Liver (tissue), 9 donors: ENCODE measurements around the gene EIF4H. TPM values are rescaled to one million over a fixed set of nuclear protein-coding genes. Genes with fewer than 3 reads are reported as not detected.

ENCODE experiments used
- DNase-seq: peaks from one replicate; pipeline ENCODE4 v3.0.0-alpha.2; 2017; ENCODE audit warnings: low spot score
- H3K27ac ChIP-seq, 2 donors: one replicate each; pipeline ENCODE4 v1.7.0; 2013; ENCODE audit warnings: inconsistent platforms in 2 of 2, low read length in 2 of 2, control low read depth in 1 of 2, low read depth in 1 of 2, mild to moderate bottlenecking in 1 of 2
- H3K27me3 ChIP-seq, 4 donors: one replicate each; pipeline versions ENCODE4 v1.6.1 to v1.7.0; 2013; ENCODE audit warnings: low read length in 3 of 4, inconsistent platforms in 1 of 4, mild to moderate bottlenecking in 1 of 4, moderate library complexity in 1 of 4; ENCODE audit not compliant: control insufficient read depth in 4 of 4, insufficient read depth in 4 of 4
- H3K36me3 ChIP-seq, 4 donors: one replicate each; pipeline versions ENCODE4 v1.6.1 to v1.7.0; 2013; ENCODE audit warnings: low read length in 3 of 4, mild to moderate bottlenecking in 3 of 4, low read depth in 1 of 4, moderate library complexity in 1 of 4; ENCODE audit not compliant: control insufficient read depth in 4 of 4, insufficient read depth in 3 of 4
- H3K4me1 ChIP-seq, 4 donors: one replicate each; pipeline versions ENCODE4 v1.6.1 to v1.7.0; 2013; ENCODE audit warnings: low read length in 3 of 4, mild to moderate bottlenecking in 3 of 4, moderate library complexity in 1 of 4; ENCODE audit not compliant: control insufficient read depth in 4 of 4, insufficient read depth in 4 of 4
- H3K4me3 ChIP-seq, 3 donors: one replicate each; pipeline versions ENCODE4 v1.6.1 to v1.7.0; 2013; ENCODE audit warnings: low read length in 3 of 3, control low read depth in 1 of 3, low read depth in 1 of 3, mild to moderate bottlenecking in 1 of 3
- H3K9ac ChIP-seq, 2 donors: one replicate each; pipeline ENCODE4 v1.7.0; 2013; ENCODE audit warnings: low read length in 2 of 2, mild to moderate bottlenecking in 2 of 2, moderate library complexity in 2 of 2, control low read depth in 1 of 2, low read depth in 1 of 2
- H3K9me3 ChIP-seq, 4 donors: one replicate each; pipeline versions ENCODE4 v1.6.1 to v1.7.0; 2013; ENCODE audit warnings: low read length in 3 of 4; ENCODE audit not compliant: control insufficient read depth in 4 of 4
- ATF3 ChIP-seq: IDR thresholded peaks from 2 replicates; pipeline ENCODE4 v1.6.1; 2016; ENCODE audit warnings: antibody characterized with exemption
- EGR1 ChIP-seq, 2 donors: IDR thresholded peaks; 2 replicates each; pipeline ENCODE4 v1.6.1; 2016 to 2018; ENCODE audit warnings: antibody characterized with exemption in 2 of 2, low read depth in 2 of 2
- FOXA1 ChIP-seq: IDR thresholded peaks from 2 replicates; pipeline ENCODE4 v1.6.1; 2016; ENCODE audit warnings: antibody characterized with exemption
- FOXA2 ChIP-seq: IDR thresholded peaks from 2 replicates; pipeline ENCODE4 v1.6.1; 2016; ENCODE audit warnings: antibody characterized with exemption
- GABPA ChIP-seq, 2 donors: IDR thresholded peaks in 1 of 2; conservative IDR thresholded peaks in 1 of 2; 2 replicates each; pipeline ENCODE4 v1.6.1; 2016; ENCODE audit warnings: antibody characterized with exemption in 2 of 2, mild to moderate bottlenecking in 1 of 2, moderate library complexity in 1 of 2
- HNF4A ChIP-seq, 2 donors: conservative IDR thresholded peaks; 2 replicates each; pipeline ENCODE4 v1.6.1; 2016; ENCODE audit warnings: antibody characterized with exemption in 2 of 2, mild to moderate bottlenecking in 2 of 2
- HNF4G ChIP-seq: IDR thresholded peaks from 2 replicates; pipeline ENCODE4 v1.6.1; 2016; ENCODE audit warnings: antibody characterized with exemption
- JUND ChIP-seq, 2 donors: IDR thresholded peaks; 2 replicates each; pipeline ENCODE4 v1.6.1; 2016; ENCODE audit warnings: antibody characterized with exemption in 2 of 2
- MAX ChIP-seq: IDR thresholded peaks from 2 replicates; pipeline ENCODE4 v1.6.1; 2016; ENCODE audit warnings: antibody characterized with exemption
- NR2F2 ChIP-seq: IDR thresholded peaks from 2 replicates; pipeline ENCODE4 v1.6.1; 2016; ENCODE audit warnings: antibody characterized with exemption
- REST ChIP-seq: IDR thresholded peaks from 2 replicates; pipeline ENCODE4 v1.6.1; 2016; ENCODE audit warnings: antibody characterized with exemption, mild to moderate bottlenecking
- RXRA ChIP-seq, 2 donors: IDR thresholded peaks; 2 replicates each; pipeline ENCODE4 v1.6.1; 2017 to 2018; ENCODE audit warnings: antibody characterized with exemption in 2 of 2, mild to moderate bottlenecking in 1 of 2
- SP1 ChIP-seq: IDR thresholded peaks from 2 replicates; pipeline ENCODE4 v1.6.1; 2018; ENCODE audit warnings: antibody characterized with exemption, mild to moderate bottlenecking
- TAF1 ChIP-seq: conservative IDR thresholded peaks from 2 replicates; pipeline ENCODE4 v1.6.1; 2016; ENCODE audit warnings: antibody characterized with exemption, mild to moderate bottlenecking
- YY1 ChIP-seq: IDR thresholded peaks from 2 replicates; pipeline ENCODE4 v1.6.1; 2016; ENCODE audit warnings: antibody characterized with exemption, mild to moderate bottlenecking
- ZBTB33 ChIP-seq: IDR thresholded peaks from 2 replicates; pipeline ENCODE4 v1.6.1; 2016; ENCODE audit warnings: antibody characterized with exemption
- WGBS: extraction: QIAGEN DNeasy Blood & Tissue Kit; methylation state at CpG from one replicate; pipeline ENCODE4 v1.1.7; 2013; 5-methylcytosine and 5-hydroxymethylcytosine counted together
- polyA plus RNA-seq, 2 donors: library from polyadenylated mRNA; stranded (reverse) in 1 of 2; unstranded in 1 of 2; fragments of 200-250 nt in 1 of 2; fragments of >200 nt in 1 of 2; fragmentation: Nextera tagmentation in 1 of 2; extraction: Ambion mirVana in 1 of 2; gene quantifications; one replicate each; pipeline versions ENCODE4 v1.2.1 to v1.2.3, GENCODE V29; 2013 to 2015
- total RNA-seq, 2 donors: library from RNA; depleted of rRNA; stranded (reverse); fragments of >200 nt; gene quantifications; one replicate each; pipeline ENCODE4 v1.2.3, GENCODE V29; 2014
- TF ChIP-seq, protein P1 (sequence below): fragments of 150-350 bp; IDR thresholded peaks from 2 replicates; pipeline ENCODE4 v1.5.1; 2017; ENCODE audit warnings: improper control_type of control experiment, low read depth, low read length; ENCODE audit not compliant: missing input control
- donor health status: healthy.
- donor health status: healthy.
- donor health status: healthy.
- donor health status: healthy.
- donor health status: healthy.

Gene EIF4H
- total and polyA plus RNA-seq, 4 donors: 81.6 to 166 (median 152) TPM

DNA sequence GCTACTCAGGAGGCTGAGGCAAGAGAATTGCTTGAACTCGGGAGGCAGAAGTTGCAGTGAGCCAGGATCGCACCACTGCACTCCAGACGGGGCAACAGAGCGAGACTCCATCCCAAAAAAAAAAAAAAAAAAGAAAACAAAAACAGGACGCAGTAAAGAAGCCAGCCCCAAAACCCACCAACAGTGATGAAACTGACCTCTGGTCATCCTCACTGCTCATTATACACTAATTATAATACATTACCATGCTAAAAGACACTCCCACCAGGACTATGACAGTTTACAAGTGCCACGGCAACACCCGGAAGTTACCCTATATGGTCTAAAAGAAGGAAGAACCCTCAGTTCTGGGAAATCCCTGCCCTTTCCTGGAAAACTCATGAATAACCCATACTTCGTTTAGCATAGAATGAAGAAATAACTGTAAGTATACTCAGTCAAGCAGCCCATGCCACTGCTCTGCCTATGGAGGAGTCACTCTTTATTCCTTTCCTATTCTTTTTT, 40.0 kb upstream of the EIF4H start:
- Histone ChIP-seq H3K4me1 (no peaks in the 10 kb centered on the region), H3K9ac (no peak overlapping the region), H3K9me3 (no peaks in the 10 kb centered on the region), H3K27me3 (no peaks in the 10 kb centered on the region), H3K27ac (no peak overlapping the region), H3K36me3 (no peaks in the 10 kb centered on the region), H3K4me3 (no peak overlapping the region)
- WGBS: 70% methylated on average over 8 of the region's 8 CpGs
- DNase-seq: no peak
- TF ChIP-seq TAF1 (no peak), EGR1 (IDR thresholded peaks at IDR 0.05; ENCODE audit: low read depth in 2 of 2) (no peak), ATF3 (no peak), HNF4G (no peak), RXRA (IDR thresholded peaks at IDR 0.05) (no peak), MAX (no peak), FOXA1 (no peak), FOXA2 (no peak), YY1 (no peak), SP1 (no peak)
- TF ChIP-seq, protein P1, sequence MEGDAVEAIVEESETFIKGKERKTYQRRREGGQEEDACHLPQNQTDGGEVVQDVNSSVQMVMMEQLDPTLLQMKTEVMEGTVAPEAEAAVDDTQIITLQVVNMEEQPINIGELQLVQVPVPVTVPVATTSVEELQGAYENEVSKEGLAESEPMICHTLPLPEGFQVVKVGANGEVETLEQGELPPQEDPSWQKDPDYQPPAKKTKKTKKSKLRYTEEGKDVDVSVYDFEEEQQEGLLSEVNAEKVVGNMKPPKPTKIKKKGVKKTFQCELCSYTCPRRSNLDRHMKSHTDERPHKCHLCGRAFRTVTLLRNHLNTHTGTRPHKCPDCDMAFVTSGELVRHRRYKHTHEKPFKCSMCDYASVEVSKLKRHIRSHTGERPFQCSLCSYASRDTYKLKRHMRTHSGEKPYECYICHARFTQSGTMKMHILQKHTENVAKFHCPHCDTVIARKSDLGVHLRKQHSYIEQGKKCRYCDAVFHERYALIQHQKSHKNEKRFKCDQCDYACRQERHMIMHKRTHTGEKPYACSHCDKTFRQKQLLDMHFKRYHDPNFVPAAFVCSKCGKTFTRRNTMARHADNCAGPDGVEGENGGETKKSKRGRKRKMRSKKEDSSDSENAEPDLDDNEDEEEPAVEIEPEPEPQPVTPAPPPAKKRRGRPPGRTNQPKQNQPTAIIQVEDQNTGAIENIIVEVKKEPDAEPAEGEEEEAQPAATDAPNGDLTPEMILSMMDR: no peak

- H3K27ac ChIP-seq: no peak overlapping the region
- WGBS: 93% methylated on average over 12 of the region's 12 CpGs
- no peak for TF ChIP-seq ATF3
- TF ChIP-seq FOXA2: no peak
- TF ChIP-seq RXRA (IDR thresholded peaks at IDR 0.05): no peak
- TF ChIP-seq GABPA (IDR thresholded peaks at IDR 0.05 in 1 of 2, conservative IDR thresholded peaks at IDR 0.05 in 1 of 2): no peak
- TF ChIP-seq NR2F2: no peak
- TF ChIP-seq FOXA1: no peak
- TF ChIP-seq HNF4G: no peak
- TF ChIP-seq SP1: no peak
- no peak for TF ChIP-seq JUND (IDR thresholded peaks at IDR 0.05)
- TF ChIP-seq, protein P1: no peak
- TF ChIP-seq EGR1 (IDR thresholded peaks at IDR 0.05; ENCODE audit: low read depth in 2 of 2): no peak
- TF ChIP-seq YY1: no peak
- no peak for TF ChIP-seq REST
- no peak for TF ChIP-seq MAX
- no peak for TF ChIP-seq HNF4A (conservative IDR thresholded peaks at IDR 0.05)
- no peak for TF ChIP-seq ZBTB33
- TF ChIP-seq TAF1: no peak
These were observed 35.8 kb upstream of the EIF4H start for GRCh38 chr7:74138334-74138867.

More at GRCh38 chr7:74138334-74138867, 35.8 kb upstream of the EIF4H start:
- DNase-seq: no peak
- no peaks in the 10 kb centered on the region for H3K36me3 ChIP-seq
- H3K27me3 ChIP-seq: no peaks in the 10 kb centered on the region
- no peak overlapping the region for H3K4me3 ChIP-seq
- no peaks in the 10 kb centered on the region for H3K9me3 ChIP-seq
- no peaks in the 10 kb centered on the region for H3K4me1 ChIP-seq
- no peak overlapping the region for H3K9ac ChIP-seq
